Neural cell (in vitro differentiated cells): Measurements from ENCODE around the gene CCNJL. TPM values are rescaled to one million over a fixed set of nuclear protein-coding genes. Genes with fewer than 3 reads are reported as not detected.

Source experiments
- H2AFZ ChIP-seq: fragments of 200-600, 300-800 bp; sonication (generic), shearing (Covaris generic); 2 replicates; pipeline ENCODE4 v1.6.0; 2014; ENCODE audit warnings: low read depth, mild to moderate bottlenecking, antibody characterized with exemption, low read length, moderate library complexity
- H3F3A ChIP-seq: fragments of 200-600 bp; shearing (Covaris generic); 2 replicates; pipeline ENCODE4 v1.6.1; 2016; ENCODE audit warnings: mild to moderate bottlenecking, moderate library complexity, mixed read lengths, antibody characterized with exemption, low read length; ENCODE audit not compliant: insufficient read depth, poor library complexity, severe bottlenecking
- H3K27ac ChIP-seq: fragments of 200-600, 300-800 bp; sonication (generic), shearing (Covaris generic); 2 replicates; pipeline ENCODE4 v1.5.1; 2014; ENCODE audit warnings: mild to moderate bottlenecking, low read length, moderate library complexity
- H3K27me3 ChIP-seq: fragments of 300-800, 200-600 bp; sonication (generic), shearing (Covaris generic); 2 replicates; pipeline ENCODE4 v1.6.0; 2014; ENCODE audit warnings: mild to moderate bottlenecking, low read depth, low read length, moderate library complexity; ENCODE audit not compliant: insufficient read depth
- H3K36me3 ChIP-seq: fragments of 300-800, 200-600 bp; sonication (generic), shearing (Covaris generic); 2 replicates; pipeline ENCODE4 v1.5.1; 2014; ENCODE audit warnings: mild to moderate bottlenecking, antibody characterized with exemption, low read length, moderate library complexity; ENCODE audit not compliant: insufficient read depth
- H3K4me2 ChIP-seq: fragments of 300-800, 200-600 bp; sonication (generic), shearing (Covaris generic); 2 replicates; pipeline ENCODE4 v1.6.0; 2014; ENCODE audit warnings: mild to moderate bottlenecking, low read length
- H3K4me3 ChIP-seq: fragments of 300-800, 200-600 bp; sonication (generic), shearing (Covaris generic); 2 replicates; pipeline ENCODE4 v1.5.1; 2014; ENCODE audit warnings: mild to moderate bottlenecking, low read length, moderate library complexity
- H3K79me2 ChIP-seq: fragments of 200-600 bp; shearing (Covaris generic); replicated peaks from 2 replicates; pipeline ENCODE4 v1.6.0; 2014; ENCODE audit warnings: mild to moderate bottlenecking, low read length, moderate library complexity; ENCODE audit not compliant: insufficient read depth
- H3K9ac ChIP-seq: fragments of 300-800, 200-600 bp; sonication (generic), shearing (Covaris generic); 2 replicates; pipeline ENCODE4 v1.6.1; 2016; ENCODE audit warnings: mild to moderate bottlenecking, low read length, mixed read lengths
- H3K9me2 ChIP-seq: fragments of 200-600 bp; shearing (Covaris generic); 2 replicates; pipeline ENCODE4 v1.6.1; 2016; ENCODE audit warnings: mild to moderate bottlenecking, low read length, mixed read lengths; ENCODE audit not compliant: insufficient read depth
- H3K9me3 ChIP-seq: fragments of 200-600, 300-800 bp; sonication (generic), shearing (Covaris generic); 2 replicates; pipeline ENCODE4 v1.6.1; 2016; ENCODE audit warnings: mild to moderate bottlenecking, mixed run types, low read length, moderate library complexity, mixed read lengths
- H4K20me1 ChIP-seq: fragments of 200-600 bp; shearing (Covaris generic); 2 replicates; pipeline ENCODE4 v1.6.1; 2016; ENCODE audit warnings: mild to moderate bottlenecking, mixed run types; ENCODE audit not compliant: insufficient read depth
- CTCF ChIP-seq: fragments of 450-650 bp; IDR thresholded peaks from 2 replicates; pipeline ENCODE4 v1.5.1; 2014; ENCODE audit warnings: antibody characterized with exemption, mild to moderate bottlenecking, moderate library complexity; ENCODE audit not compliant: poor library complexity, severe bottlenecking
- EP300 ChIP-seq: fragments of 450-650 bp; conservative IDR thresholded peaks from 2 replicates; pipeline ENCODE4 v1.6.1; 2014; ENCODE audit warnings: antibody characterized with exemption, mild to moderate bottlenecking, moderate library complexity; ENCODE audit not compliant: poor library complexity, severe bottlenecking
- EZH2 ChIP-seq: fragments of 200-600, 300-800 bp; shearing (Covaris generic), sonication (generic); IDR thresholded peaks from 2 replicates; pipeline ENCODE4 v1.6.1; 2014; ENCODE audit warnings: antibody characterized with exemption, low read length, borderline replicate concordance, mild to moderate bottlenecking; ENCODE audit not compliant: insufficient read depth, poor library complexity, severe bottlenecking
- MXI1 ChIP-seq: fragments of 450-650 bp; conservative IDR thresholded peaks from 2 replicates; pipeline ENCODE4 v1.6.1; 2014; ENCODE audit warnings: antibody characterized with exemption, mild to moderate bottlenecking; ENCODE audit not compliant: poor library complexity, severe bottlenecking
- POLR2AphosphoS5 ChIP-seq: IDR thresholded peaks from 2 replicates; pipeline ENCODE4 v1.6.1; 2012
- RAD21 ChIP-seq: fragments of 450-650 bp; conservative IDR thresholded peaks from 2 replicates; pipeline ENCODE4 v1.6.1; 2014; ENCODE audit warnings: antibody characterized with exemption, mild to moderate bottlenecking, moderate library complexity
- REST ChIP-seq: IDR thresholded peaks from 2 replicates; pipeline ENCODE4 v1.6.1; 2012; ENCODE audit warnings: borderline replicate concordance
- SMC3 ChIP-seq: fragments of 450-650 bp; conservative IDR thresholded peaks from 2 replicates; pipeline ENCODE4 v1.6.1; 2014; ENCODE audit warnings: antibody characterized with exemption, mild to moderate bottlenecking, moderate library complexity; ENCODE audit not compliant: poor library complexity
- TAF1 ChIP-seq: IDR thresholded peaks from 2 replicates; pipeline ENCODE4 v1.6.1; 2012; ENCODE audit warnings: low read depth
- polyA plus RNA-seq: library from polyadenylated mRNA; depleted of rRNA; stranded (reverse); fragments of >200 nt; gene quantifications from 2 replicates; pipeline ENCODE4 v1.2.3, GENCODE V29; 2014

Gene CCNJL
- polyA plus RNA-seq, 1 donor from 2014 or later = 0.84 TPM

GRCh38 chr5:160298189-160298588 lies 14.2 kb downstream of the CCNJL start:
- no peak overlapping the region for H3K27ac ChIP-seq
- H3K4me3 ChIP-seq = no peak overlapping the region
- no peaks in the 10 kb centered on the region for H3F3A ChIP-seq
- H3K9ac ChIP-seq = no peak overlapping the region
- H4K20me1 ChIP-seq = no peaks in the 10 kb centered on the region
- TF ChIP-seq EZH2 = no peak
- no peak for TF ChIP-seq REST
- no peak for TF ChIP-seq MXI1
- no peak for TF ChIP-seq TAF1
- TF ChIP-seq SMC3 = no peak
- TF ChIP-seq CTCF = no peak
- TF ChIP-seq EP300 = no peak
- no peak for TF ChIP-seq POLR2AphosphoS5
- no peak for TF ChIP-seq RAD21
- H3K9me2 ChIP-seq = no peaks in the 10 kb centered on the region
- peaks cover 4% of the 10 kb centered on the region for H3K79me2 ChIP-seq
- H3K27me3 ChIP-seq = no peaks in the 10 kb centered on the region
- no peaks in the 10 kb centered on the region for H3K36me3 ChIP-seq
- H3K9me3 ChIP-seq = no peaks in the 10 kb centered on the region
- no peak overlapping the region for H3K4me2 ChIP-seq
- no peak overlapping the region for H2AFZ ChIP-seq

- TF ChIP-seq EZH2 (no peak), TAF1 (no peak), EP300 (no peak), REST (no peak), RAD21 (no peak), MXI1 (no peak), POLR2AphosphoS5 (no peak), CTCF (no peak), SMC3 (no peak)
- H3F3A ChIP-seq = no peaks in the 10 kb centered on the region
- no peaks in the 10 kb centered on the region for H3K36me3 ChIP-seq
- H4K20me1 ChIP-seq = no peaks in the 10 kb centered on the region
- H3K79me2 ChIP-seq = peaks cover 4% of the 10 kb centered on the region
- no peak overlapping the region for H3K4me3 ChIP-seq
- H3K4me2 ChIP-seq = no peak overlapping the region
- H3K27me3 ChIP-seq = no peaks in the 10 kb centered on the region
- H3K27ac ChIP-seq = no peak overlapping the region
- H2AFZ ChIP-seq = no peak overlapping the region
- H3K9ac ChIP-seq = no peak overlapping the region
- no peaks in the 10 kb centered on the region for H3K9me3 ChIP-seq
- no peaks in the 10 kb centered on the region for H3K9me2 ChIP-seq
These were observed 14.6 kb downstream of the CCNJL start for GRCh38 chr5:160297776-160298175.
